Gastroesophageal sphincter (tissue), 3 donors: Measurements from ENCODE around the gene CAMK2N1.

Experiments used
- POLR2A ChIP-seq, 2 donors: fragments of 450-650 bp; IDR thresholded peaks; one replicate each; pipeline ENCODE4 v1.6.1; 2017; ENCODE audit warnings: antibody characterized with exemption in 2 of 2, mild to moderate bottlenecking in 2 of 2, moderate library complexity in 1 of 2
- TF ChIP-seq, protein P1 (sequence below), 4 experiments: fragments of 200-600 bp in 2 of 4; fragments of 450-650 bp in 2 of 4; sonication (generic) in 1 of 4; IDR thresholded peaks; one replicate each; pipeline ENCODE4 v1.5.1; 2017 to 2019; ENCODE audit warnings: antibody characterized with exemption in 4 of 4, mild to moderate bottlenecking in 2 of 4, moderate library complexity in 2 of 4

DNA sequence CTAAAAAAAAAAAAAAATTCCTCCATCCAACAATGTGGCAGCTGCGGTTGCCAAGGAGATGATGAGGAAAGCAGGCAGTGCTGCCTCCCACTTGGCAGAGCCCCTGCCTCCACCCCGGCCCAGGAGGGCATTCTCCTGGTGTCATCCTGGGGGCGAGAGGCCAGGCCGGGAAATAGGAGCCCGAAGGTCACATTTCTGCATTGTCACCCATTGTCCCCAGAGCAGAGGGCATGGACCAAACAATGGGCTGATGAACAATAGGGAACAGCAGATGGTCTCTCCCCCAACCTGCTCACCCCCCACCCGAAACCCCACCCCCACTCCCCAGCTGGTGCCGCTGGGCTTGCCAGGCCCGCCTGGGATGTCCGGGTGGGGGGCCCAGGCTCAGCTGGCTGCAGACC is 37.3 kb downstream of the CAMK2N1 start:
- TF ChIP-seq, protein P1, sequence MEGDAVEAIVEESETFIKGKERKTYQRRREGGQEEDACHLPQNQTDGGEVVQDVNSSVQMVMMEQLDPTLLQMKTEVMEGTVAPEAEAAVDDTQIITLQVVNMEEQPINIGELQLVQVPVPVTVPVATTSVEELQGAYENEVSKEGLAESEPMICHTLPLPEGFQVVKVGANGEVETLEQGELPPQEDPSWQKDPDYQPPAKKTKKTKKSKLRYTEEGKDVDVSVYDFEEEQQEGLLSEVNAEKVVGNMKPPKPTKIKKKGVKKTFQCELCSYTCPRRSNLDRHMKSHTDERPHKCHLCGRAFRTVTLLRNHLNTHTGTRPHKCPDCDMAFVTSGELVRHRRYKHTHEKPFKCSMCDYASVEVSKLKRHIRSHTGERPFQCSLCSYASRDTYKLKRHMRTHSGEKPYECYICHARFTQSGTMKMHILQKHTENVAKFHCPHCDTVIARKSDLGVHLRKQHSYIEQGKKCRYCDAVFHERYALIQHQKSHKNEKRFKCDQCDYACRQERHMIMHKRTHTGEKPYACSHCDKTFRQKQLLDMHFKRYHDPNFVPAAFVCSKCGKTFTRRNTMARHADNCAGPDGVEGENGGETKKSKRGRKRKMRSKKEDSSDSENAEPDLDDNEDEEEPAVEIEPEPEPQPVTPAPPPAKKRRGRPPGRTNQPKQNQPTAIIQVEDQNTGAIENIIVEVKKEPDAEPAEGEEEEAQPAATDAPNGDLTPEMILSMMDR (IDR thresholded peaks at IDR 0.05) = no peak
- TF ChIP-seq POLR2A (IDR thresholded peaks at IDR 0.05) = no peak
